ENCODE data around the gene VTCN1. TPM values are rescaled to one million over a fixed set of nuclear protein-coding genes. Genes with fewer than 3 reads are reported as not detected.
"Not testable (repeated sequence)": the region's sequence is repeated elsewhere in the genome, so short reads cannot be mapped to it uniquely, and the experiment has no call there.

The VTCN1 gene
- total RNA-seq, 1 experiment from 2014 or later = not detected

DNA sequence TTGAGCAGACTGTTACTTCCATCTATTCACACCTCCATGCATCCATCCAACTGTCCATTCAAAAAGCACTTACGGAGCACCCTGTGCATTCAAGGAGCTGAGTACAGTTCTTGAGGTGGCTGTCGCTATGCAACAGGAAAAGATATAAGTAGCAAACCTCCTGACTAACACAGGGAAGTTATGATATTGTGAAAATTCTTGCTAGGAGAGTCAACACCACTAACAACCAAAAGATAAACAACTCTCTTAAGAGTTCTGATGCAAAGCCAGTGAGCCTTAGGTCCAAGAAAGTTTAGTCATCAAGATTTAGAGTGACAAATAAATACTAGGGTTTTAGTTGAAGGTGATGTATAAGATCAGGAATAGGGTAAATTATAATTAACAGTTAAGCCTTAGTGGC is 44.7 kb downstream of the VTCN1 start:
- peak; percentile 60 for DNase-seq (ENCODE audit: low spot score)

- DNase-seq (ENCODE audit: low spot score) = no peak
Observed at GRCh38 chr1:117164209-117164608, 46.5 kb downstream of the VTCN1 start.

DNA sequence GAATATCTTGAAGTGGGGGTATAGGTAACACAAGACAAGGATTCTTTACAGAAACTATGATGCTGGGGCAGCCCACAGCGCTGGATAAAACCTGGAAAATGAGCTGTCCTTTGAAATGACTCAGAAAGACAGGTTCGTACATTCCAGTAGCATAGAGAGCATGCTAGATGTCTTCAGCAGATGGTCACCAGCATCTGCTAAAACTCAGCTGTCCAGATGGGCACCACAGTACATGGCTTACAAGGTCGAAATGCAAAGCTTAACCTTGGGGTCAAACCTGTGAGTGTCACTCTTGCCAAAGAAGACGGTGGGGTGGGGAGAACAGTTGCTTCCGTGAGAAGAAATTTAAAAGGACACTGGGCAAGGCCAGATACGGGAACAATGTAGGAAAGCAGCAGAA is 47.9 kb downstream of the VTCN1 start:
- DNase-seq (ENCODE audit: low spot score) = no peak

DNA sequence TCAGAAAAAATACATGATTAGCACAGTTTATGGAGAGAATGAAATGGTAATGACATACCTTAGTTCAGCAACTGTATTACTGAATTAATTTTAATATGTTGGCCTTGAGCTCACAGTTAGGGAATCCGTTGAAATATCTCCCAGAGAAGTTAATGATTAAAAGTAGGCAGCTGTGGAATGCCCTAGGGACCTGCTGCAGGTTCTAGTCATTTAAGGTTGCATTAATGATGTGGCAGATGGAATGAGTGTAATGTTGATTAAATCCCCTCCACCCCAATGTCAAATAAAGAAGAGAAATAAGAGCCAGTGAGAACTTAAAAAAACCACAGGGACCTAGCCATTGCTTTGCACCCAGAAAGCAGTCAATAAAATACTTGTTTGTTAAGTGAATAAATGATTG is 48.8 kb downstream of the VTCN1 start:
- DNase-seq (ENCODE audit: low spot score) = no peak

DNA sequence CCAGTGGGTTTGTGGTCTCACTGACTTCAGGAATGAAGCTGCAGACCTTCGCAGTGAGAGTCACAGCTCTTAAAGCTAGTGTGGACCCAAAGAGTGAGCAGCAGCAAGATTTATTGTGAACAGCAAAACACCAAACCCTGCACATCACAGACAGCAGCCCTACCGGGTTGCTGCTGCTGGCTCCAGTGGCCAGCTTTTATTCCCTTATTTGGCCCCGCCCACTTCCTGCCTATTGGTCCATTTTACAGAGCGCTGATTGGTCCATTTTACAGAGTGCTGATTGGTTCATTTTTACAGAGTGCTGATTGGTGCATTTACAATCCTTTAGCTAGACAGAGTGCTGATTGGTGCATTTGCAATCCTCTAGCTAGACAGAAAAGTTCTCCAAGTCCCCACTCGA is 59.4 kb downstream of the VTCN1 start:
- DNase-seq (ENCODE audit: low spot score) = not testable (repeated sequence)

DNA sequence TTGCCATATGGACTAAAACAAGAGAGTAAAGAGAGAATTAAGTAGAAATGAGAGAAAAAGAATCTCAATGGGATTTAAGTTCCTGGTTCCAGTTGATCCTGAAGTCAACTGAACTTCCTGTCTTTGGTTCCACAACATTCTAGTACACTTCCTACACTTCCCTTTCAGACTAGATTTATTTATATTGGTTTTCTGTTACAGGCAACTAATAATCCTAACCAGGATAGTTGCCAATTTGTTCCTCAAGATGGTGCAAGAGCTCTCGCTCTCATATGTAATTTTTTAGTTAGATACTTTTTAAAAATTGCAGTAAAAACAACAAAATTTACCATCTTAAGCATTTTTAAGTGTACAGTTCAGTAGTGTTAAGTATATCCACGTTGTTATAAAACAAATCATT is 60.4 kb downstream of the VTCN1 start:
- no peak for DNase-seq (ENCODE audit: low spot score)

DNA sequence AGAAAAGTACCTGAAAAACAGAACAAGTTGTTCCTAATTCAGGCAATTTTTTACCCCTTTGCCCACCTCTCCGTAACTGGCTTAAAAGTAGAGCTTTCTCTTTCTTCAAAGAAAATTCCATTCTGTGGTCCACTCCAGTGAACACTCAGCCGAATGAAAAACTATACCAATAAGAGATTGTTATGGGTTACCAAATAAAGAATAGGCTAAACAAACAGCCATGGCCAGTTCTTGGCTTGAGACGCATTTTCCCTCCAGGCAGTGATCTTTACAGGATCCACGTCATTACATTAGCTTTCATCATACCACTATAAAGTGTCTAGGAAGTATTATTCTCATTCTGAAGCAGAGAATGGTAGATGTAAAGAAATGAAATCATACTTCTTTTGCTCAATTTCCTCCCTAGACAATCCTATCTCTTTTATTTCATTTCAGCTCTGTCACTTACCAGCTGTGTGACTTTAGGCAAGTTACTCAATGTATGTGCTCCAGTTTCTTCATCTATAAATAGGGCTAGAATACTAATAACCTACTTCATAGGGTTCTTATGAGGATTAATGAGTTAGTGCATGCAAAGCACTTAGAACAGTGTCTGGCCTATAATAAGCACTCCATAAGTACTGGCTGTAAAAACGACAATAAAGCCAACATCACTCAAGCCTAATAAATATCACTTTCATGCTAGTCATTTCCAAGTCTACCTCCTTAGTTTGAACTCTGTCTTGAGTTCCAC is 62.7 kb downstream of the VTCN1 start:
- DNase-seq (ENCODE audit: low spot score) = peak; percentile 31

GRCh38 chr1:117147341-117147831 is 63.3 kb downstream of the VTCN1 start:
- DNase-seq (ENCODE audit: low spot score) = no peak

- peak; percentile 27 for DNase-seq (ENCODE audit: low spot score)
Observed at GRCh38 chr1:117146575-117147340, 64.0 kb downstream of the VTCN1 start.

DNA sequence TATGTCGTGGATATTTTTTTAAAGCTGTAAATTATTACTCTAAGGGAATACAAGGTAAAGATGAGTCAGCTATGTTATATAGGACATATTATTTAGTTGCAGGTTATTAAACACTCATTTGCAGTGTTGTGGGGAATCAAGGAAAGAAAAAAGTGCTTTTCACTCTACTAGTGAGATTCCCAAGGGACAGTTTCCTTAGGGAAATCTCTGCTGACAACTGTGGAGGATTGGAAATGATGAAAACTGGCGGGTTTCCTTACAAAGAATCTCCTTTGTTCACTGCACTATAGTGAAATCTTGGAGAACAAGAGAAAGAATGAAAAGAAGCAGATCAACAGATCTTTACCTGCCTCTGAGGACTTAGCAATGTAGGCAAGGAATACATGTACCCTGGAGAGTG is 64.7 kb downstream of the VTCN1 start:
- no peak for DNase-seq (ENCODE audit: low spot score)

GRCh38 chr1:117143871-117144270 is 66.9 kb downstream of the VTCN1 start:
- DNase-seq (ENCODE audit: low spot score) = no peak

DNA sequence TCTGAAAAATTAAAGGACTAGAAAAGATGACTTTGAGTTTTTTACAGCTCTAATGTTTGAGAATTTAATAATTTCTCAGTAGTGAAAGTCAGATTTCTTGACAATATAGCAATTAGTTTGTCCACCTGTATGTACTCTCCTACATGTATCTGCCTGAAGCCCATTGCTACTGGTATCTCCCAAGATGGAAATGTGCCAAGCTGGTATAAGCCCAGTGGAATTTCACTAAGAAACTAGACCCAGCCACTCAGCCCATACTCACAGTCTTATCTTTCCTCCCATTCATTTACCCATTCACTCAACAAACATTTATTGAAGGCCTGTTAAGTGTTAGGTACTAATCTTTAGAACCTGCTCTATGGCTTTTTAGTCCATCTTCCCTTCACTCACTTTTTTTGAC is 67.6 kb downstream of the VTCN1 start:
- no peak for DNase-seq (ENCODE audit: low spot score)

DNA sequence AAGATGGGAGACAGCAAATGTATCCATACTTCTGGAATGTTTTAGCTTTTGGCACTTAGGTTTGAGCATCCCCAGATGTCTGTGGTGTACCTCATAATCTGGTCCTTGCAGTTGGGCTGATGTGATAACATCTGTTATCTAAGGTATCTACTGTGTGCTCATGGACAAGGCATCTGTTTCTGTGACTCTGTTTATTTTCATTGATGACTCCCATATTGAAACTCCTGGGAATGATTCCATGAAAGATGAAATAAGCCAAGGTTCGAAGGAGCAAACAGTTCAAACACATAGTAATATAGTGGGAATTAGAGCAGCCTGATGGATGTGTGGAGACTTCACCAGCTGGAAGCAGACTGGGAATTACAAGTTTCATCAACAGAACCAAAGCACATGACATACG is 68.5 kb downstream of the VTCN1 start:
- no peak for DNase-seq (ENCODE audit: low spot score)

GRCh38 chr1:117138561-117138960 is 72.2 kb downstream of the VTCN1 start:
- DNase-seq (ENCODE audit: low spot score) = no peak

DNA sequence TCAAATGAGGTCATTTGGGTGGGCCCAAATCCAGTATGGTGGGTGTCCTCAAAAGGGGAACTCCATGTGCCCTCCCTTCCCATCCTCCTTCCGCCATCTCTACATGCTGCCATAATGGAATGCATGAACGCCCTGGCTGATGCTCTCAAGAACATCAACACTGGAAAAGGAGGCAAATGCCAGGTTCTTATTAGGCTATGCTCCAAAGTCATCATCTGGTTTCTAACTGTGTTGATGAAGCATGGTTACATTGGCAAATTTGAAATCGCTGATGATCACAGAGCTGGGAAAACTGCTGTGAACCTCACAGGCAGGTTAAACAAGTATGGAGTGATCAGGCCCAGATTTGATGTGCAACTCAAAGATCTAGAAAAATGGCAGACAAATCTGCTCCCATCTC is 72.6 kb downstream of the VTCN1 start:
- DNase-seq (ENCODE audit: low spot score) = no peak

GRCh38 chr1:117137281-117137855 is 73.4 kb downstream of the VTCN1 start:
- DNase-seq (ENCODE audit: low spot score) = no peak

- DNase-seq (ENCODE audit: low spot score) = no peak
Observed at GRCh38 chr1:117136749-117137148, 74.0 kb downstream of the VTCN1 start.

DNA sequence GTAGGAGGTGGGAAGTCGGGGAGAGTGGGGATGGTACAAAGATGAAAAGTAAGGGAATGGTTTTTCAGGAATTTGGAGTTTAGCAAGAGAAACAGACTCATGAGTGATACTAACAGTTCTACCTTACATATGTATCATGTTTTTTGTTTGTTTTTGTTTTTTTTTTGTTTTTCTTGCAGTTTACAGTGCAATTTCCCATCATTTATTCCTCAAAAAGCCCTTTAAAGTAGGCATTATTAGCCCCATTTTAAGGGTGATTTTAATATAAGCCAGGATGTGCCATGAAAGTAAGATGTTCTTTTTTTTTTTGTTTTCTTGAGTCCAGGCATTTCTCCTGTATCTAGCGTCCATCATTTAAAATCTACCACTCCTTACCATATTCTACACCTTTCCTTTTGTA is 75.4 kb downstream of the VTCN1 start:
- no peak for DNase-seq (ENCODE audit: low spot score)

DNA sequence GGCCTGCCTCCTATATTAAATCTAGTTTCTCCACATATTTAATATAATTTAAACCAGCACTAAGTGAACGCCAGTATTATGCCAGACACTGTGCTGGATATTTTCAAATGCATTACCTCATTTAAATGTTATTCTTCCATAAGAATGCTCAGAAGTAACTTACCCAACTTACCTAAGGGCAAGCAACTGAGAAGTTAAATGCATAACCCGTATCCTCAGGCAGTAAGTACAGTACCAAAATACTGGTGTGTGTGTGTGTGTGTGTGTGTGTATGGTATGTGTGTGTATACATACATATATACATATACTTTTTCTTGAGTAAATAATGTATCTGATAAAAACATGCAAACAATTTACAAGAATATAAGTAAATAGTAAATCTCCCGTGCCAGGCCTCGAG is 80.2 kb downstream of the VTCN1 start:
- DNase-seq (ENCODE audit: low spot score) = no peak

GRCh38 chr1:117128323-117129079 is 82.2 kb downstream of the VTCN1 start:
- DNase-seq (ENCODE audit: low spot score) = peak; percentile 10

DNA sequence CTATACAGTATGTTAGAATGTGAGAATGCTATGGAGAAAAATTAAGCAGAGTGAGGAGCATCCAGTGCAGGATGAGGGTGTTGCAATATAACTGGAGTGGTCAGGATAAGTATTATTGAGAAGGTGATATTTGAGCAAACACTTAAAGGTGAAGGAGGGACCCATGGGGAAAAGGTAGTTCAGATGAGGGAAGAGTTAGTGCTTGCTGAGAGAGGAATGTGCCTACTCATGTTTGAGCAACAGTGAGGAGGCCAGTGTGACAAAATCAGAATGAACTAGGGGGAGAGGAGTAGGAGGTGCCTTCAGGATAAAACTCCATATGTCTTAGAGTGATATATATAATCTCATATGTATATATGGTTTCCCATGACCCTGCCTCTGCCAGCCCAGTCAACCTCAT is 82.9 kb downstream of the VTCN1 start:
- no peak for DNase-seq (ENCODE audit: low spot score)

DNA sequence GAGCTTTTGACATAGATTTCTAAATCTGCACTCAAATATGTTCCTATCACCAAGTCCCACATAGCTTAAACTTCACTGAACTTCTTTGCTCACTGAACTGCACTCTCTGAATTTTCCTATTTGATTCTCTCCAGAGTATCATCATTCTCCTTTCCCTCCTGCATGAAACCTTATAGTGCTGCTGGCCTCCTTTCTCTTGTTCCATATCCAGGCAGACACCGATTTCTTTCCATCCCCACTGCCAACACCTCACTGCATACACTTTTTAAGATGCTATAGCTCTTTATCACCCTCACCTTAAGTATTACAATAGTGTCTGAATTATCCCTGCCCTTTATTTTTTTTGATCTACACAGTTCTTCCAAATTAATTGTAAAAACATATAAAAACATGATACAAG is 86.1 kb downstream of the VTCN1 start:
- no peak for DNase-seq (ENCODE audit: low spot score)

All from H4 (cell line).